Measurements from ENCODE around the gene TMTC1. TPM values are rescaled to one million over a fixed set of nuclear protein-coding genes. Genes with fewer than 3 reads are reported as not detected.
A peak's percentile ranks its signal among the peaks of the same experiment; 100 is the strongest.

Gene TMTC1
- total and polyA plus RNA-seq, 2 experiments from 2014 or later = 4.8 to 24.3 TPM

DNA sequence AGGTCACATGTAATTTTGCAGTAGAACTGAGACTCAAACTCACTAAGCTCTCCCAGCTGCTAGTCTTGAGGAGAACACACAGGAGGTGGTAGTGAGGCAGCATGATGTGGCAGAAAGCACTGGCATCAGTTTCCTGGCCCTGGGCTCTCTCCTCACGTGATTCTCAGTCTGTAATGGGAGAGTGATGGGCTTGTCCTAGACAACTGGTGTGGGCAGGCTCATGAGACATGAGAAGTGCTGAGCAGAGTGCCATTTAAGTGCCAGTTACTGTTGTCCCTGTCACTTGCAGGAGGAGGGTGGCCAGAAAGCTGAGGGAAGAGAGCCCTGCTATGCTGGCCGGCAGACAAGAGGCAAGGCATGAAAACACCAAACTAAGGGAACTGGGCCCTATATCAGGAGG lies 237.7 kb downstream of the TMTC1 start (continued):
- TF ChIP-seq CREB1 (CRISPR knock-in tag; IDR thresholded peaks at IDR 0.05; ENCODE audit: low read depth) (no peak), NANOG (IDR thresholded peaks at IDR 0.05; ENCODE audit: borderline replicate concordance) (no peak)
- TF ChIP-seq, protein P1, sequence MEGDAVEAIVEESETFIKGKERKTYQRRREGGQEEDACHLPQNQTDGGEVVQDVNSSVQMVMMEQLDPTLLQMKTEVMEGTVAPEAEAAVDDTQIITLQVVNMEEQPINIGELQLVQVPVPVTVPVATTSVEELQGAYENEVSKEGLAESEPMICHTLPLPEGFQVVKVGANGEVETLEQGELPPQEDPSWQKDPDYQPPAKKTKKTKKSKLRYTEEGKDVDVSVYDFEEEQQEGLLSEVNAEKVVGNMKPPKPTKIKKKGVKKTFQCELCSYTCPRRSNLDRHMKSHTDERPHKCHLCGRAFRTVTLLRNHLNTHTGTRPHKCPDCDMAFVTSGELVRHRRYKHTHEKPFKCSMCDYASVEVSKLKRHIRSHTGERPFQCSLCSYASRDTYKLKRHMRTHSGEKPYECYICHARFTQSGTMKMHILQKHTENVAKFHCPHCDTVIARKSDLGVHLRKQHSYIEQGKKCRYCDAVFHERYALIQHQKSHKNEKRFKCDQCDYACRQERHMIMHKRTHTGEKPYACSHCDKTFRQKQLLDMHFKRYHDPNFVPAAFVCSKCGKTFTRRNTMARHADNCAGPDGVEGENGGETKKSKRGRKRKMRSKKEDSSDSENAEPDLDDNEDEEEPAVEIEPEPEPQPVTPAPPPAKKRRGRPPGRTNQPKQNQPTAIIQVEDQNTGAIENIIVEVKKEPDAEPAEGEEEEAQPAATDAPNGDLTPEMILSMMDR (conservative IDR thresholded peaks at IDR 0.05; ENCODE audit: low read depth in 2 of 2) = peak in 1 of 2 experiments; percentile 37; a peak in 2 of 4 replicates

DNA sequence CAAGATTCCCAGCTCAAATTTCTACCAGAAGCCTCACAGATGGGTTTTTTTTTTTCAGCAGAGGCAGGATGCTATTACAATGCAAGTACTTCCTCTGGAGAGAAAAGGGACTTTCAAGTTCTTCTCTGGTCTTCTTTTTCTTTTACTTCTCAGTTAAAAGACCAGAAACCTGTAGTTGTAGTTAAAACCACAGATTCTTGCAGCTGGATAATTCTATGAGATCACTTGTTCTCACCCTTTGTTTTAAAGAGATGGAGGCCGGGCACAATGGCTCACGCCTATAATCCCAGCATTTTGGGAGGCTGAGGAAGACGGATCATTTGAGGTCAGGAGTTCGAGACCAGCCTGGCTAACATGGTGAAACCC lies 238.7 kb downstream of the TMTC1 start:
- H3K36me3 Mint-ChIP-seq (ENCODE audit: low read depth) = peaks cover 10% of the 10 kb centered on the region; the same call in 2 of the 3 replicates
- Histone ChIP-seq H3F3A (replicated peaks; ENCODE audit: low read depth) (no peaks in the 10 kb centered on the region), H3K9me2 (ENCODE audit: insufficient read depth) (no peaks in the 10 kb centered on the region), H4K20me1 (replicated peaks; ENCODE audit: insufficient read depth) (no peaks in the 10 kb centered on the region), H3K4me1 (ENCODE audit: insufficient read depth) (peaks cover 13% of the 10 kb centered on the region), H3K4me3 (no peak overlapping the region), H3K4me2 (no peak overlapping the region), H2AFZ (no peak overlapping the region), H3K27ac (ENCODE audit: low read depth) (peak overlapping the region; percentile 63; the same call in 1 of the 2 replicates), H3K36me3 (ENCODE audit: insufficient read depth) (no peaks in the 10 kb centered on the region), H3K79me2 (replicated peaks; ENCODE audit: insufficient read depth) (no peaks in the 10 kb centered on the region), H3K27me3 (ENCODE audit: insufficient read depth) (no peaks in the 10 kb centered on the region)
- H3K4me3 Mint-ChIP-seq = no peak overlapping the region
- H3K9me3 Mint-ChIP-seq = no peaks in the 10 kb centered on the region
- H3K27me3 Mint-ChIP-seq (ENCODE audit: insufficient read depth, low read depth, poor library complexity) = peaks cover 5% of the 10 kb centered on the region
- H3K27ac Mint-ChIP-seq = no peak overlapping the region
- DNase-seq (ENCODE audit: low spot score) (no peak), ATAC-seq (no peak)
- TF ChIP-seq, protein P1 (conservative IDR thresholded peaks at IDR 0.05; ENCODE audit: low read depth in 2 of 2) = no peak
- TF ChIP-seq STAT1 (IDR thresholded peaks at IDR 0.05; ENCODE audit: unreplicated experiment) (no peak), JUNB (IDR thresholded peaks at IDR 0.05; ENCODE audit: unreplicated experiment) (no peak), NANOG (IDR thresholded peaks at IDR 0.05; ENCODE audit: borderline replicate concordance) (no peak), POLR2AphosphoS5 (IDR thresholded peaks at IDR 0.05; ENCODE audit: low read depth) (no peak), ZNF114 (CRISPR knock-in tag; IDR thresholded peaks at IDR 0.05) (no peak), CREB1 (CRISPR knock-in tag; IDR thresholded peaks at IDR 0.05; ENCODE audit: low read depth) (no peak), ZNF331 (CRISPR knock-in tag; IDR thresholded peaks at IDR 0.05; ENCODE audit: low read depth) (no peak), EZH2 (IDR thresholded peaks at IDR 0.05; ENCODE audit: low read depth, unreplicated experiment) (no peak)
- TF ChIP-seq, protein P2, sequence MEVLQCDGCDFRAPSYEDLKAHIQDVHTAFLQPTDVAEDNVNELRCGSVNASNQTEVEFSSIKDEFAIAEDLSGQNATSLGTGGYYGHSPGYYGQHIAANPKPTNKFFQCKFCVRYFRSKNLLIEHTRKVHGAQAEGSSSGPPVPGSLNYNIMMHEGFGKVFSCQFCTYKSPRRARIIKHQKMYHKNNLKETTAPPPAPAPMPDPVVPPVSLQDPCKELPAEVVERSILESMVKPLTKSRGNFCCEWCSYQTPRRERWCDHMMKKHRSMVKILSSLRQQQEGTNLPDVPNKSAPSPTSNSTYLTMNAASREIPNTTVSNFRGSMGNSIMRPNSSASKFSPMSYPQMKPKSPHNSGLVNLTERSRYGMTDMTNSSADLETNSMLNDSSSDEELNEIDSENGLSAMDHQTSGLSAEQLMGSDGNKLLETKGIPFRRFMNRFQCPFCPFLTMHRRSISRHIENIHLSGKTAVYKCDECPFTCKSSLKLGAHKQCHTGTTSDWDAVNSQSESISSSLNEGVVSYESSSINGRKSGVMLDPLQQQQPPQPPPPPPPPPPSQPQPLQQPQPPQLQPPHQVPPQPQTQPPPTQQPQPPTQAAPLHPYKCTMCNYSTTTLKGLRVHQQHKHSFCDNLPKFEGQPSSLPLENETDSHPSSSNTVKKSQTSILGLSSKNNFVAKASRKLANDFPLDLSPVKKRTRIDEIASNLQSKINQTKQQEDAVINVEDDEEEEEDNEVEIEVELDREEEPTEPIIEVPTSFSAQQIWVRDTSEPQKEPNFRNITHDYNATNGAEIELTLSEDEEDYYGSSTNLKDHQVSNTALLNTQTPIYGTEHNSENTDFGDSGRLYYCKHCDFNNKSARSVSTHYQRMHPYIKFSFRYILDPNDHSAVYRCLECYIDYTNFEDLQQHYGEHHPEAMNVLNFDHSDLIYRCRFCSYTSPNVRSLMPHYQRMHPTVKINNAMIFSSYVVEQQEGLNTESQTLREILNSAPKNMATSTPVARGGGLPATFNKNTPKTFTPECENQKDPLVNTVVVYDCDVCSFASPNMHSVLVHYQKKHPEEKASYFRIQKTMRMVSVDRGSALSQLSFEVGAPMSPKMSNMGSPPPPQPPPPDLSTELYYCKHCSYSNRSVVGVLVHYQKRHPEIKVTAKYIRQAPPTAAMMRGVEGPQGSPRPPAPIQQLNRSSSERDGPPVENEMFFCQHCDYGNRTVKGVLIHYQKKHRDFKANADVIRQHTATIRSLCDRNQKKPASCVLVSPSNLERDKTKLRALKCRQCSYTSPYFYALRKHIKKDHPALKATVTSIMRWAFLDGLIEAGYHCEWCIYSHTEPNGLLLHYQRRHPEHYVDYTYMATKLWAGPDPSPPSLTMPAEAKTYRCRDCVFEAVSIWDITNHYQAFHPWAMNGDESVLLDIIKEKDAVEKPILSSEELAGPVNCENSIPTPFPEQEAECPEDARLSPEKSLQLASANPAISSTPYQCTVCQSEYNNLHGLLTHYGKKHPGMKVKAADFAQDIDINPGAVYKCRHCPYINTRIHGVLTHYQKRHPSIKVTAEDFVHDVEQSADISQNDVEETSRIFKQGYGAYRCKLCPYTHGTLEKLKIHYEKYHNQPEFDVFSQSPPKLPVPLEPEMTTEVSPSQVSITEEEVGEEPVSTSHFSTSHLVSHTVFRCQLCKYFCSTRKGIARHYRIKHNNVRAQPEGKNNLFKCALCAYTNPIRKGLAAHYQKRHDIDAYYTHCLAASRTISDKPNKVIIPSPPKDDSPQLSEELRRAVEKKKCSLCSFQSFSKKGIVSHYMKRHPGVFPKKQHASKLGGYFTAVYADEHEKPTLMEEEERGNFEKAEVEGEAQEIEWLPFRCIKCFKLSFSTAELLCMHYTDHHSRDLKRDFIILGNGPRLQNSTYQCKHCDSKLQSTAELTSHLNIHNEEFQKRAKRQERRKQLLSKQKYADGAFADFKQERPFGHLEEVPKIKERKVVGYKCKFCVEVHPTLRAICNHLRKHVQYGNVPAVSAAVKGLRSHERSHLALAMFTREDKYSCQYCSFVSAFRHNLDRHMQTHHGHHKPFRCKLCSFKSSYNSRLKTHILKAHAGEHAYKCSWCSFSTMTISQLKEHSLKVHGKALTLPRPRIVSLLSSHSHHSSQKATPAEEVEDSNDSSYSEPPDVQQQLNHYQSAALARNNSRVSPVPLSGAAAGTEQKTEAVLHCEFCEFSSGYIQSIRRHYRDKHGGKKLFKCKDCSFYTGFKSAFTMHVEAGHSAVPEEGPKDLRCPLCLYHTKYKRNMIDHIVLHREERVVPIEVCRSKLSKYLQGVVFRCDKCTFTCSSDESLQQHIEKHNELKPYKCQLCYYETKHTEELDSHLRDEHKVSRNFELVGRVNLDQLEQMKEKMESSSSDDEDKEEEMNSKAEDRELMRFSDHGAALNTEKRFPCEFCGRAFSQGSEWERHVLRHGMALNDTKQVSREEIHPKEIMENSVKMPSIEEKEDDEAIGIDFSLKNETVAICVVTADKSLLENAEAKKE (CRISPR knock-in tag; IDR thresholded peaks at IDR 0.05) = no peak
- TF ChIP-seq, protein P3, sequence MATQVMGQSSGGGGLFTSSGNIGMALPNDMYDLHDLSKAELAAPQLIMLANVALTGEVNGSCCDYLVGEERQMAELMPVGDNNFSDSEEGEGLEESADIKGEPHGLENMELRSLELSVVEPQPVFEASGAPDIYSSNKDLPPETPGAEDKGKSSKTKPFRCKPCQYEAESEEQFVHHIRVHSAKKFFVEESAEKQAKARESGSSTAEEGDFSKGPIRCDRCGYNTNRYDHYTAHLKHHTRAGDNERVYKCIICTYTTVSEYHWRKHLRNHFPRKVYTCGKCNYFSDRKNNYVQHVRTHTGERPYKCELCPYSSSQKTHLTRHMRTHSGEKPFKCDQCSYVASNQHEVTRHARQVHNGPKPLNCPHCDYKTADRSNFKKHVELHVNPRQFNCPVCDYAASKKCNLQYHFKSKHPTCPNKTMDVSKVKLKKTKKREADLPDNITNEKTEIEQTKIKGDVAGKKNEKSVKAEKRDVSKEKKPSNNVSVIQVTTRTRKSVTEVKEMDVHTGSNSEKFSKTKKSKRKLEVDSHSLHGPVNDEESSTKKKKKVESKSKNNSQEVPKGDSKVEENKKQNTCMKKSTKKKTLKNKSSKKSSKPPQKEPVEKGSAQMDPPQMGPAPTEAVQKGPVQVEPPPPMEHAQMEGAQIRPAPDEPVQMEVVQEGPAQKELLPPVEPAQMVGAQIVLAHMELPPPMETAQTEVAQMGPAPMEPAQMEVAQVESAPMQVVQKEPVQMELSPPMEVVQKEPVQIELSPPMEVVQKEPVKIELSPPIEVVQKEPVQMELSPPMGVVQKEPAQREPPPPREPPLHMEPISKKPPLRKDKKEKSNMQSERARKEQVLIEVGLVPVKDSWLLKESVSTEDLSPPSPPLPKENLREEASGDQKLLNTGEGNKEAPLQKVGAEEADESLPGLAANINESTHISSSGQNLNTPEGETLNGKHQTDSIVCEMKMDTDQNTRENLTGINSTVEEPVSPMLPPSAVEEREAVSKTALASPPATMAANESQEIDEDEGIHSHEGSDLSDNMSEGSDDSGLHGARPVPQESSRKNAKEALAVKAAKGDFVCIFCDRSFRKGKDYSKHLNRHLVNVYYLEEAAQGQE (IDR thresholded peaks at IDR 0.05; ENCODE audit: unreplicated experiment) = no peak
- peaks cover 31% of the 10 kb centered on the region for H3K4me1 Mint-ChIP-seq
